ENCODE measurements around the gene TMEM97. TPM values are rescaled to one million over a fixed set of nuclear protein-coding genes. Genes with fewer than 3 reads are reported as not detected.

The TMEM97 gene
- polyA plus RNA-seq, 4 donors: 1.8 to 33.1 (median 16.7) TPM

DNA sequence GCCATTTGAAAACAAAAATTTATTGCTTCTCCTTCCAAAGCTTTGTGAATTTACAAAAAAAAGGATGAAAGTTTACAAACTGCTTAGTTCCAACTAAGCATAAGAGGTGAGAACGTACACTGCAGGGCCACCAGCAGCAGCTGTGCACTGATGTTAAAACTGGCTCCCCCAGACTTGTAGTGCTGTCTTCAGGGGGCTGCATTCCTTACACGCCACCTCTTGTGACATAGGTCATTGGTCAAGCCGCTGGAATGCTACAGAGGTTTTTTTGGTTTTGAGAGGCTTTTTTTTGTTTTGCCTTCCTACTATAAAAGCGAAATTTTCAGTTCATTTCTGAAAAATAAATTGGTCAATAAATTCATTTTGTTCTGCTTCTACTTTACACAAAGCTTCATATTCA, 9.3 kb downstream of the TMEM97 start:
- WGBS, 3 donors: 72 to 85% (median 74%) methylated on average over 4 of the region's 4 CpGs
- Histone ChIP-seq H3K27me3 (ENCODE audit: control insufficient read depth in 3 of 3, insufficient read depth in 3 of 3, low read length in 3 of 3) (no peaks in the 10 kb centered on the region), H3K36me3 (ENCODE audit: control insufficient read depth in 3 of 3, insufficient read depth in 2 of 3, low read depth in 1 of 3, low read length in 3 of 3) (peaks cover 2 to 40% (median 7%) of the 10 kb centered on the region in 3 donors), H3K4me1 (ENCODE audit: control insufficient read depth in 3 of 3, insufficient read depth in 2 of 3, low read depth in 1 of 3, low read length in 2 of 3) (peaks cover 0 to 21% (median 3%) of the 10 kb centered on the region in 3 donors), H3K4me3 (ENCODE audit: low read depth in 1 of 3, low read length in 3 of 3) (no peak overlapping the region), H3K9me3 (ENCODE audit: control insufficient read depth in 2 of 2, insufficient read depth in 1 of 2, low read depth in 1 of 2, low read length in 1 of 2) (no peaks in the 10 kb centered on the region), H3K27ac (ENCODE audit: low read depth in 1 of 3, low read length in 2 of 3) (no peak overlapping the region)
- no peak for FAIRE-seq
- no peak for DNase-seq

DNA sequence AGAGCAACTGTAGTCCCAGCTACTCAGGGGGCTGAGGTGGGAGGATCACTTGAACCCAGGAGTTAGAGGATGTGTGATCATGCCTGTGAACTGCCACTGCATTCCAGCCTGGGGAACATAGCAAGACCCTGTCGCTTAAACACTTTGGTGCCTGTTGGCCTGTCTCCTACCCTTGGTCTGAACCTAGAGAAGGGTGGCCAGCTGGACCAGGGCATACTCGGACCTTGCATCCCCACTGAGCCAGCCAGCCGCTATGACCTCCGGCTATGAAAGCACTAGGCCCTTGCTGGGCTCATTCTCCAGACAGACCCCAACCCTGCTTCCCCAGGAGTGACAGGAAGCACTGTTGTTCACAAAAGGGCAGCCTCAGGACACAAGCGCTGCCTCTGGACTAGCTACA, 11.7 kb downstream of the TMEM97 start:
- FAIRE-seq (no peak), DNase-seq (no peak)
- H3K27me3 ChIP-seq (ENCODE audit: control insufficient read depth in 3 of 3, insufficient read depth in 3 of 3, low read length in 3 of 3): no peaks in the 10 kb centered on the region
- no peaks in the 10 kb centered on the region for H3K9me3 ChIP-seq (ENCODE audit: control insufficient read depth in 2 of 2, insufficient read depth in 1 of 2, low read depth in 1 of 2, low read length in 1 of 2)
- H3K27ac ChIP-seq (ENCODE audit: low read depth in 1 of 3, low read length in 2 of 3): no peak overlapping the region
- H3K36me3 ChIP-seq (ENCODE audit: control insufficient read depth in 3 of 3, insufficient read depth in 2 of 3, low read depth in 1 of 3, low read length in 3 of 3): peaks cover 2 to 40% (median 7%) of the 10 kb centered on the region in 3 donors
- 91 to 93% (median 93%) methylated on average over 5 of the region's 5 CpGs for WGBS, 3 donors
- no peak overlapping the region for H3K4me3 ChIP-seq (ENCODE audit: low read depth in 1 of 3, low read length in 3 of 3)
- H3K4me1 ChIP-seq (ENCODE audit: control insufficient read depth in 3 of 3, insufficient read depth in 2 of 3, low read depth in 1 of 3, low read length in 2 of 3): peaks cover 0 to 9% (median 3%) of the 10 kb centered on the region in 3 donors

DNA sequence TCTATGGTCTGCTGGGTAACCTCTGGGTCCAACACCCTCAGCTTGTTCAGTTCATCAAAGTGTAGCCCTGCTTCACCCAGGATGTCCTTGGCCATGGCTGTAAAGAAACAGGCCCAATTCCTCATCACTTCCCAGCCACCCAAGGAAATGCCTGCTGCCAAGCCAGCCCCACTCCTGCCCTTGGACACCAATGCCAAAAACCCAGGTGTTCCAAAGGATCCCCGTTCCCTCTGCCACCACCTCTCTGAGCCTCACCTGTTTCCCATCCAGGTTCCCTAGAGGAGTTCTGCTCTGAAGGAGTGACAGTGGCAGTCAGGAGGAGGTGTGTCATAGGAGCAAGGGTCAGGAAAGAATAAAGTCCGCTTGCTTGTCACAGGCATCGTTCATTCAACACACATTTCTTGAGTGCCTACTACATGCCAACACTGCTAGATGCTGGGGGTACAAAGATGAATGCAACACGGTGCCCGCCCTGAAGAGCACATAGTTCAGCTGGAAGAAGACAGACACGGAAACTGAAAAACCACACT, 13.0 kb downstream of the TMEM97 start:
- DNase-seq: peak; percentile 23 to 87

DNA sequence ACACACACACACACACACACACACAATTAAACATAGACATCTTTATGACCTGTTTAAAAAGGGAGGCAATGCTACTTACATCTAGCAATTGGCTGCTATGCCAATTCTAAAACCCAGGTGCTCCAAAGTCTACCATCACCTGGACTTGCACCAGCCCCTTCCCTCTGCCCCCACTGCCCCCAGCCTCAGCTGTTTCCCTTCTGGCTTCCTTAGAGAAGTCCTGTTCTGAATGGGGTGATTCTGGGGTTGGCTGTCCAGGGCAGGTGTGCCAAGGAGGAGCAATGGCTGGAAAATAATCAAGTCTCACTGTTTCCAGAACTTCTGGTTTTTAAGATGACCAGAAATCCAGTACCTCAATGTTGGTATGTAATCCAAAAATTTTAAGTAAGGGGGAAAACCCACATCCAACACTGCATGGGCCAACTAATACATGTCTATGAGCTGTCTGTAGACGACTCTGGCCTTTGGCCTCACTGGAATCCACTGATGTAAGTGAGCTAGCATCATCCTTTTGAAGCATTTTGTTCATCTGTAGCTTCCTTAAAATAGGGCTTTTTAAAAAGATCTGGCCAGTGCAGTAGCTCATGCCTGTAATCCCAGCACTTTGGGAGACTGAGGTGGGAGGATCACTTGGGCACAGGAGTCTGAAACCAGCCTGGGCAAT, 14.2 kb downstream of the TMEM97 start:
- FAIRE-seq: no peak
- Histone ChIP-seq H3K4me1 (ENCODE audit: control insufficient read depth in 3 of 3, insufficient read depth in 2 of 3, low read depth in 1 of 3, low read length in 2 of 3) (peaks cover 8 to 17% (median 10%) of the 10 kb centered on the region in 3 donors), H3K27me3 (ENCODE audit: control insufficient read depth in 3 of 3, insufficient read depth in 3 of 3, low read length in 3 of 3) (no peaks in the 10 kb centered on the region), H3K9me3 (ENCODE audit: control insufficient read depth in 2 of 2, insufficient read depth in 1 of 2, low read depth in 1 of 2, low read length in 1 of 2) (no peaks in the 10 kb centered on the region), H3K4me3 (ENCODE audit: low read depth in 1 of 3, low read length in 3 of 3) (no peak overlapping the region), H3K36me3 (ENCODE audit: control insufficient read depth in 3 of 3, insufficient read depth in 2 of 3, low read depth in 1 of 3, low read length in 3 of 3) (peaks cover 2 to 33% (median 7%) of the 10 kb centered on the region in 3 donors), H3K27ac (ENCODE audit: low read depth in 1 of 3, low read length in 2 of 3) (peak overlapping the region in 1 of 3 donors; percentile 59)
- WGBS, 3 donors: 48 to 63% (median 57%) methylated on average over 1 of the region's 1 CpG
- DNase-seq: no peak

More for the DNA sequence above, 13.0 kb downstream of the TMEM97 start:
- WGBS, 3 donors: 49 to 75% (median 50%) methylated on average over 6 of the region's 6 CpGs
- no peak for FAIRE-seq
- Histone ChIP-seq H3K4me3 (ENCODE audit: low read depth in 1 of 3, low read length in 3 of 3) (peak overlapping the region in 1 of 3 donors; percentile 41), H3K9me3 (ENCODE audit: control insufficient read depth in 2 of 2, insufficient read depth in 1 of 2, low read depth in 1 of 2, low read length in 1 of 2) (no peaks in the 10 kb centered on the region), H3K36me3 (ENCODE audit: control insufficient read depth in 3 of 3, insufficient read depth in 2 of 3, low read depth in 1 of 3, low read length in 3 of 3) (peaks cover 2 to 36% (median 7%) of the 10 kb centered on the region in 3 donors), H3K27me3 (ENCODE audit: control insufficient read depth in 3 of 3, insufficient read depth in 3 of 3, low read length in 3 of 3) (no peaks in the 10 kb centered on the region), H3K4me1 (ENCODE audit: control insufficient read depth in 3 of 3, insufficient read depth in 2 of 3, low read depth in 1 of 3, low read length in 2 of 3) (peaks cover 7 to 12% (median 8%) of the 10 kb centered on the region in 3 donors), H3K27ac (ENCODE audit: low read depth in 1 of 3, low read length in 2 of 3) (peak overlapping the region in 2 of 3 donors; percentile 7 to 17)

DNA sequence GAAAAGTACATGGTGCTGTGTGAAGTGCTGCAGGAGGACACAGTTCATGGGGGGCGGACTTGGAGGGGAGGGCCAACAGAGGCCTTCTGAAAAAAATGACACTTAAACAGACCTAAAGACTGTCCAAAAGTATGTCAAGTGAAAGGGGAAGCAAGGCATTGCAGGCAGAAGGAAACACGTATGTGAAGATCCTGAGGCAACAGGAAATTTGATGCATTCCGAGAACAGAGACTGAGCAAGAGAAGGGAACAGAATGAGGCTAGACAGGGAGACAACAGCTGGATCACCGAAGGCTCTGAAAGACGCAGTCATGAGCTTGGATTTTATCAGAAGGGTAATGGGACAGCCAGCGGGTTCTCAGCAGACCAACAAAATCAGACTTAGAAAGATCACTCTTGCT, 15.2 kb downstream of the TMEM97 start:
- no peaks in the 10 kb centered on the region for H3K27me3 ChIP-seq (ENCODE audit: control insufficient read depth in 3 of 3, insufficient read depth in 3 of 3, low read length in 3 of 3)
- no peak overlapping the region for H3K27ac ChIP-seq (ENCODE audit: low read depth in 1 of 3, low read length in 2 of 3)
- 55 to 65% (median 58%) methylated on average over 6 of the region's 6 CpGs for WGBS, 3 donors
- DNase-seq (no peak), FAIRE-seq (no peak)
- peak overlapping the region in 2 of 3 donors; percentile 94 to 100 for H3K4me3 ChIP-seq (ENCODE audit: low read depth in 1 of 3, low read length in 3 of 3)
- H3K4me1 ChIP-seq (ENCODE audit: control insufficient read depth in 3 of 3, insufficient read depth in 2 of 3, low read depth in 1 of 3, low read length in 2 of 3): peaks cover 8 to 17% (median 10%) of the 10 kb centered on the region in 3 donors
- peaks cover under 1 to 37% (median 4%) of the 10 kb centered on the region in 3 donors for H3K36me3 ChIP-seq (ENCODE audit: control insufficient read depth in 3 of 3, insufficient read depth in 2 of 3, low read depth in 1 of 3, low read length in 3 of 3)
- H3K9me3 ChIP-seq (ENCODE audit: control insufficient read depth in 2 of 2, insufficient read depth in 1 of 2, low read depth in 1 of 2, low read length in 1 of 2): no peaks in the 10 kb centered on the region

DNA sequence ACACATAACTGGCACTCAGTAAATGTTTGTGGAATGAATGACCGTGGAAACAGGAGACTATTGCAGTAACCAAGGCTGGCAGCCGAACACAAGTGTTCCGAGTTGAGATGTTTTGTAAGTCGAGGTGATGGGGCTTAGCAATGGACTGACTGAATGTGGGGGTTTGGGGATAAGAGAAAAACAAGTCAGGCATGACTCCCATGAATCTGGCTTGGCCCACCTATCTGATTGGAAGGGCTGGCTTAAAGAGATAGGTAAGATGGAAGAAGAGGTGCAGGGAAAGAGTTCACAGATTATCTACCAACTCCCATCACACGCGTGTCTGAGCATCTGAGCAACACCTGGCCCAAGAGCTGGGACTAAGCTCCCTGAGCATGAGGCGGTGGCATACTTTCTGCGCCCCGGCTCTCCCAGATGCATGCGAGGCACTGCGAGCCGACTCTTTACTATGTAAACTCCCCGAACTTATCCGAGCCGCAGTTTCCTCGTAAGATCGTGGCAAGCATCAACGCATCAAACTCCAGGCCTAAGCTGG, 15.7 kb downstream of the TMEM97 start:
- WGBS, 3 donors: 7 to 11% (median 7%) methylated on average over 18 of the region's 18 CpGs
- Histone ChIP-seq H3K27me3 (ENCODE audit: control insufficient read depth in 3 of 3, insufficient read depth in 3 of 3, low read length in 3 of 3) (no peaks in the 10 kb centered on the region), H3K36me3 (ENCODE audit: control insufficient read depth in 3 of 3, insufficient read depth in 2 of 3, low read depth in 1 of 3, low read length in 3 of 3) (peaks cover 0 to 37% (median 2%) of the 10 kb centered on the region in 3 donors), H3K4me3 (ENCODE audit: low read depth in 1 of 3, low read length in 3 of 3) (peak overlapping the region; percentile 60 to 100 (median 94)), H3K4me1 (ENCODE audit: control insufficient read depth in 3 of 3, insufficient read depth in 2 of 3, low read depth in 1 of 3, low read length in 2 of 3) (peaks cover 8 to 17% (median 10%) of the 10 kb centered on the region in 3 donors), H3K9me3 (ENCODE audit: control insufficient read depth in 2 of 2, insufficient read depth in 1 of 2, low read depth in 1 of 2, low read length in 1 of 2) (no peaks in the 10 kb centered on the region), H3K27ac (ENCODE audit: low read depth in 1 of 3, low read length in 2 of 3) (peak overlapping the region; percentile 69 to 92 (median 84))
- FAIRE-seq: no peak
- DNase-seq: no peak

DNA sequence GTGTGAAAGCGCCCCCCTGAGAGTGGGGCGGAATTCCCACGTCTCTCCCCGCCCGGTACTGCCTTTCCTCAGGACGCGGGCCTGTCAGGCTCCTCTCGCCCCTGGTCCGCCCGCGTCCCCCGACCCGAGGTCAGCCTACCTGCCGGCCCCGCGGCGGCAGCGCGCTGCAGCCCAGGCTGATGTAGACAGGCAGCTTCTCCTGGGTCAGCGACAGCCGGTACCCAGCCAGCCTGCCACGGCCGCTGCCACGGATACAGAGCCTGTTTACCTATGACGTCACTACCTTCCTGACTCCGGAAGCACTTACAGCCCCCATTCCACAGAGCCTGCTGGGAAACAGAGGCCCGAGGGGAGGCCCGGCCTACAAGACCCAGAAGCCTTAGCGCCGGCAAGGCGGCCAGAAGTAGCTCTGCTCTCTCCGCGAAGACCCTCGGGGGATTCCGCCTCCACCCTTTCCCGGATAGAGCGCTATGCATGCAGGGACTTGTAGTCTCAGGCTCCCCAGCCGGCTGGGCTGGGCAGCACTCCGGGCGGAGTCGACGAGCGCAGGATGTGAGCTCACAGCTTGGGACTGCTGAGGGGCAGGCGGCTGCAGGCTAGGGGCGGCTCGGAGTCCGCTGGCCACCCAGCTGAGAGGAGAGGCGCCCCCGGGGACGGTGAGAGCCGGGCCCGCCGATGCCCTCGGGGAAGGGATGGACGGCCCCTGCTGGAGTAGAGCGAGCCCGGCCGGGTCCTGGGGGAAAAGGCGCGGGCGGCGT, 16.4 kb downstream of the TMEM97 start, which contains the start of the genes IFT20 and TNFAIP1:
Gene IFT20 (minus strand): TSS at position 272 of the 758 bp plus-strand sequence. CDS start 3,487 bp downstream, outside the sequence.
Gene TNFAIP1 (plus strand): TSS at position 561 of the 758 bp plus-strand sequence. CDS start 3,761 bp downstream, outside the sequence.
- WGBS, 3 donors: 0 to 1% (median 1%) methylated on average over 59 to 62 of the region's 62 CpGs
- Histone ChIP-seq H3K4me3 (ENCODE audit: low read depth in 1 of 3, low read length in 3 of 3) (peak within 1 kb of the TSS; percentile 82 to 100 (median 94)), H3K9me3 (ENCODE audit: control insufficient read depth in 2 of 2, insufficient read depth in 1 of 2, low read depth in 1 of 2, low read length in 1 of 2) (no peaks in the 10 kb centered on the region), H3K27me3 (ENCODE audit: control insufficient read depth in 3 of 3, insufficient read depth in 3 of 3, low read length in 3 of 3) (no peaks in the 10 kb centered on the region), H3K36me3 (ENCODE audit: control insufficient read depth in 3 of 3, insufficient read depth in 2 of 3, low read depth in 1 of 3, low read length in 3 of 3) (peaks cover 0 to 41% (median 0%) of the 10 kb centered on the region in 3 donors), H3K4me1 (ENCODE audit: control insufficient read depth in 3 of 3, insufficient read depth in 2 of 3, low read depth in 1 of 3, low read length in 2 of 3) (peaks cover 8 to 17% (median 10%) of the 10 kb centered on the region in 3 donors), H3K27ac (ENCODE audit: low read depth in 1 of 3, low read length in 2 of 3) (peak within 1 kb of the TSS; percentile 82 to 100 (median 93))
- FAIRE-seq (peak; percentile 76), DNase-seq (peak; percentile 99 to 100)
